ENCODE data around the gene C9orf72. TPM values are rescaled to one million over a fixed set of nuclear protein-coding genes. Genes with fewer than 3 reads are reported as not detected.

C9orf72 gene
- total RNA-seq, 2 donors from 2014 or later = 14.2 to 23.4 TPM

GRCh38 chr9:27590651-27591050, 17.4 kb upstream of the C9orf72 start:
- intact Hi-C loops (cut with DNase I) = no loop called here
- H3K27me3 ChIP-seq (replicated peaks; ENCODE audit: insufficient read depth) = no peaks in the 10 kb centered on the region
- TF ChIP-seq CTCF (IDR thresholded peaks at IDR 0.05) (no peak), POLR2AphosphoS5 (IDR thresholded peaks at IDR 0.05) (no peak), POLR2A (IDR thresholded peaks at IDR 0.05) (no peak)
- H3K4me1 ChIP-seq (replicated peaks) = no peaks in the 10 kb centered on the region
- DNase-seq (ENCODE audit: low spot score) = no peak
- no peaks in the 10 kb centered on the region for H3K36me3 ChIP-seq
- H3K27ac ChIP-seq = no peak overlapping the region
- H3K4me3 ChIP-seq = no peak overlapping the region
- H3K9me3 ChIP-seq = no peaks in the 10 kb centered on the region

GRCh38 chr9:27589462-27589861, 16.2 kb upstream of the C9orf72 start:
- TF ChIP-seq CTCF (IDR thresholded peaks at IDR 0.05) (no peak), POLR2AphosphoS5 (IDR thresholded peaks at IDR 0.05) (no peak), POLR2A (IDR thresholded peaks at IDR 0.05) (no peak)
- no peaks in the 10 kb centered on the region for H3K27me3 ChIP-seq (replicated peaks; ENCODE audit: insufficient read depth)
- H3K36me3 ChIP-seq = no peaks in the 10 kb centered on the region
- intact Hi-C loops (cut with DNase I) = no loop called here
- no peaks in the 10 kb centered on the region for H3K4me1 ChIP-seq (replicated peaks)
- DNase-seq (ENCODE audit: low spot score) = no peak
- no peak overlapping the region for H3K27ac ChIP-seq
- WGBS = 87% methylated on average over 2 of the region's 2 CpGs
- no peak overlapping the region for H3K4me3 ChIP-seq
- H3K9me3 ChIP-seq = no peaks in the 10 kb centered on the region

GRCh38 chr9:27586304-27586703, 13.0 kb upstream of the C9orf72 start:
- Histone ChIP-seq H3K36me3 (no peaks in the 10 kb centered on the region), H3K4me3 (no peak overlapping the region), H3K4me1 (replicated peaks) (no peaks in the 10 kb centered on the region), H3K27me3 (replicated peaks; ENCODE audit: insufficient read depth) (no peaks in the 10 kb centered on the region), H3K9me3 (no peaks in the 10 kb centered on the region), H3K27ac (no peak overlapping the region)
- intact Hi-C loops (cut with DNase I) = no loop called here
- WGBS = 83% methylated on average over 3 of the region's 3 CpGs
- TF ChIP-seq POLR2AphosphoS5 (IDR thresholded peaks at IDR 0.05) (no peak), POLR2A (IDR thresholded peaks at IDR 0.05) (no peak), CTCF (IDR thresholded peaks at IDR 0.05) (no peak)
- no peak for DNase-seq (ENCODE audit: low spot score)

- no peaks in the 10 kb centered on the region for H3K4me1 ChIP-seq (replicated peaks)
- H3K4me3 ChIP-seq = no peak overlapping the region
- no peaks in the 10 kb centered on the region for H3K36me3 ChIP-seq
- no peak for DNase-seq (ENCODE audit: low spot score)
- no peaks in the 10 kb centered on the region for H3K27me3 ChIP-seq (replicated peaks; ENCODE audit: insufficient read depth)
- no peak overlapping the region for H3K27ac ChIP-seq
- no peaks in the 10 kb centered on the region for H3K9me3 ChIP-seq
- TF ChIP-seq POLR2A (IDR thresholded peaks at IDR 0.05) (no peak), CTCF (IDR thresholded peaks at IDR 0.05) (no peak), POLR2AphosphoS5 (IDR thresholded peaks at IDR 0.05) (no peak)
- intact Hi-C loops (cut with DNase I) = no loop called here
Observed at GRCh38 chr9:27584931-27585330, 11.7 kb upstream of the C9orf72 start.

GRCh38 chr9:27582794-27583193, 9.5 kb upstream of the C9orf72 start:
- TF ChIP-seq CTCF (IDR thresholded peaks at IDR 0.05) = no peak
- no peak for TF ChIP-seq POLR2AphosphoS5 (IDR thresholded peaks at IDR 0.05)
- TF ChIP-seq POLR2A (IDR thresholded peaks at IDR 0.05) = no peak
- Histone ChIP-seq H3K4me3 (no peak overlapping the region), H3K36me3 (no peaks in the 10 kb centered on the region), H3K4me1 (replicated peaks) (no peaks in the 10 kb centered on the region), H3K27ac (no peak overlapping the region), H3K27me3 (replicated peaks; ENCODE audit: insufficient read depth) (no peaks in the 10 kb centered on the region), H3K9me3 (no peaks in the 10 kb centered on the region)
- 33% methylated on average over 2 of the region's 2 CpGs for WGBS
- intact Hi-C loops (cut with DNase I) = no loop called here
- no peak for DNase-seq (ENCODE audit: low spot score)
